ENCODE data around the gene SYTL5.

GRCh38 chrX:38099688-38100087 lies 93.3 kb downstream of the SYTL5 start:
- TF ChIP-seq CTCF (IDR thresholded peaks at IDR 0.05) (no peak), POLR2A (IDR thresholded peaks at IDR 0.05) (no peak)

All from testis (tissue), 2 donors.